ENCODE results near the gene RAB1B. TPM values are rescaled to one million over a fixed set of nuclear protein-coding genes. Genes with fewer than 3 reads are reported as not detected.

Gene RAB1B
- total RNA-seq, 1 experiment from 2014 or later: 148 TPM

- POLR2A ChIA-PET: interaction anchor here (0.6 to 2.3 kb wide), 7 partner anchors 13 to 1781 kb away, joined by 3 to 18 read pairs (median 4); partner anchors contain the start of genes MRPL11 and YIF1A
Observed at GRCh38 chr11:66267379-66268243, 828 bp upstream of the RAB1B start.

More at GRCh38 chr11:66267379-66268243, 828 bp upstream of the RAB1B start:
- peak overlapping the region; percentile 69 for H3K27ac ChIP-seq (ENCODE audit: low read depth, low read length)
- peak; percentile 69 for DNase-seq (ENCODE audit: low read depth, low spot score)
- ChIA-PET CTCF (interaction anchor here (0.5 to 2.6 kb wide), 6 partner anchors 12 to 118 kb away, joined by 3 to 9 read pairs (median 6); partner anchors contain the start of gene YIF1A), RAD21 (ENCODE audit: low non-redundant PET in 1 of 2, low total read pairs in 2 of 2, uncharacterized antibody in 2 of 2, unreplicated experiment in 2 of 2) (no interaction called here)
- peak overlapping the region; percentile 70 for H3K4me2 ChIP-seq (ENCODE audit: low read length)
- TSS peak; percentile 84 for BruUV-seq (replicated peaks)
- peak; percentile 74 for ATAC-seq
- peaks cover 31% of the 10 kb centered on the region for H3K79me2 ChIP-seq (ENCODE audit: insufficient read depth, low read length)
- peaks cover 12 to 14% of the 10 kb centered on the region in 2 experiments; a peak in 3 of 4 replicates for H3K36me3 ChIP-seq (ENCODE audit: control insufficient read depth in 1 of 2, insufficient read depth in 2 of 2, low read length in 2 of 2)
- no peaks in the 10 kb centered on the region for H3K9me2 ChIP-seq (ENCODE audit: insufficient read depth)
- intact Hi-C loops (cut with micrococcal nuclease): no loop called here
- peak overlapping the region; percentile 93 to 99 for H3K4me3 ChIP-seq (replicated peaks in 1 of 2; ENCODE audit: low read depth in 1 of 2, low read length in 2 of 2)
- TF ChIP-seq REST (IDR thresholded peaks at IDR 0.05; ENCODE audit: low read depth) (no peak), CTCF (IDR thresholded peaks at IDR 0.05 in 2 of 3, conservative IDR thresholded peaks at IDR 0.05 in 1 of 3; ENCODE audit: borderline replicate concordance in 1 of 3, insufficient read depth in 1 of 3, low read depth in 2 of 3, low read length in 2 of 3) (0 out of 6 replicates have a peak, but pooled peaks of 1 of the 3 experiments have one; percentile 16), POLR2A (IDR thresholded peaks at IDR 0.05; ENCODE audit: borderline replicate concordance, extremely low read depth, insufficient read depth, insufficient read length) (peak; percentile 15), POLR2AphosphoS5 (IDR thresholded peaks at IDR 0.05; ENCODE audit: low read depth, low read length) (peak; percentile 48; the same call in 1 of the 2 replicates), ZBTB33 (IDR thresholded peaks at IDR 0.05; ENCODE audit: extremely low read depth, insufficient replicate concordance, low read length) (peak; percentile 84), ZFX (IDR thresholded peaks at IDR 0.05) (peak; percentile 55)
- H3K9me3 ChIP-seq (ENCODE audit: control insufficient read depth in 1 of 2, insufficient read depth in 1 of 2, low read depth in 1 of 2, low read length in 2 of 2): no peaks in the 10 kb centered on the region
- H3K4me1 ChIP-seq (ENCODE audit: control insufficient read depth in 1 of 2, insufficient read depth in 2 of 2, low read length in 2 of 2): peaks cover 6 to 26% of the 10 kb centered on the region in 2 experiments
- H3K27me3 ChIP-seq (ENCODE audit: insufficient read depth, low read length): no peaks in the 10 kb centered on the region
- no peaks in the 10 kb centered on the region for H4K20me1 ChIP-seq (ENCODE audit: insufficient read depth)
- H3K9ac ChIP-seq (ENCODE audit: low read length): peak overlapping the region; percentile 85
- H2AFZ ChIP-seq (ENCODE audit: low read depth, low read length, poor library complexity, severe bottlenecking): no peak overlapping the region
